ENCODE measurements around the gene C12orf43. TPM values are rescaled to one million over a fixed set of nuclear protein-coding genes. Genes with fewer than 3 reads are reported as not detected.
"Not testable (repeated sequence)": the region's sequence is repeated elsewhere in the genome, so short reads cannot be mapped to it uniquely, and the experiment has no call there.

The C12orf43 gene
- 18.0 TPM for total RNA-seq

GRCh38 chr12:121015825-121016766, at the start of gene C12orf43:
Gene C12orf43 (minus strand): TSS chr12:121016487. CDS start chr12:121016474, 13 bp downstream.
- DNase-seq (ENCODE audit: low spot score) = peak; percentile 94

- no peak for DNase-seq (ENCODE audit: low spot score)
Measured at GRCh38 chr12:121065345-121065744, 49.1 kb upstream of the C12orf43 start.

- DNase-seq (ENCODE audit: low spot score) = not testable (repeated sequence)
Measured at GRCh38 chr12:121064586-121064985, 48.3 kb upstream of the C12orf43 start.

- DNase-seq (ENCODE audit: low spot score) = no peak
Measured at GRCh38 chr12:121064116-121064515, 47.8 kb upstream of the C12orf43 start.

GRCh38 chr12:121062391-121063045, 46.2 kb upstream of the C12orf43 start:
- no peak for DNase-seq (ENCODE audit: low spot score)

GRCh38 chr12:121061831-121062230, 45.5 kb upstream of the C12orf43 start:
- no peak for DNase-seq (ENCODE audit: low spot score)

- DNase-seq (ENCODE audit: low spot score) = no peak
Measured at GRCh38 chr12:121060149-121061001, 44.1 kb upstream of the C12orf43 start.

- DNase-seq (ENCODE audit: low spot score) = peak; percentile 40
Measured at GRCh38 chr12:121059031-121059898, 43.0 kb upstream of the C12orf43 start.

GRCh38 chr12:121057794-121058193, 41.5 kb upstream of the C12orf43 start:
- DNase-seq (ENCODE audit: low spot score) = peak; percentile 7

- DNase-seq (ENCODE audit: low spot score) = no peak
Measured at GRCh38 chr12:121053706-121054105, 37.4 kb upstream of the C12orf43 start.

- DNase-seq (ENCODE audit: low spot score) = no peak
Measured at GRCh38 chr12:121050725-121051124, 34.4 kb upstream of the C12orf43 start.

GRCh38 chr12:121048442-121048841, 32.2 kb upstream of the C12orf43 start:
- no peak for DNase-seq (ENCODE audit: low spot score)

- DNase-seq (ENCODE audit: low spot score) = not testable (repeated sequence)
Measured at GRCh38 chr12:121047400-121047799, 31.1 kb upstream of the C12orf43 start.

- no peak for DNase-seq (ENCODE audit: low spot score)
Measured at GRCh38 chr12:121043067-121043466, 26.8 kb upstream of the C12orf43 start.

- DNase-seq (ENCODE audit: low spot score) = no peak
Measured at GRCh38 chr12:121038861-121039668, 22.8 kb upstream of the C12orf43 start, which contains the start of gene OASL. Gene OASL (minus strand): TSS chr12:121039246. CDS start chr12:121038971, 275 bp downstream.

GRCh38 chr12:121036810-121037326, 20.6 kb upstream of the C12orf43 start:
- DNase-seq (ENCODE audit: low spot score) = no peak

- DNase-seq (ENCODE audit: low spot score) = no peak
Measured at GRCh38 chr12:121034616-121035305, 18.5 kb upstream of the C12orf43 start.

- no peak for DNase-seq (ENCODE audit: low spot score)
Measured at GRCh38 chr12:121033625-121034349, 17.5 kb upstream of the C12orf43 start.
